OCI-LY1 (cell line): ENCODE results near the gene FAM9B.

Experiments used
- EZH2 ChIP-seq: fragments of 200-600 bp; sonication (generic), shearing (Covaris generic); IDR thresholded peaks from 2 replicates; pipeline ENCODE4 v1.8.0; 2017; ENCODE audit warnings: borderline replicate concordance, mixed run types, mild to moderate bottlenecking, antibody characterized with exemption, low read length, moderate library complexity, mixed read lengths
- TF ChIP-seq, protein P1 (sequence below): fragments of 200-600 bp; sonication (generic), shearing (Covaris generic); IDR thresholded peaks from 2 replicates; pipeline ENCODE4 v1.5.1; 2017; ENCODE audit warnings: mild to moderate bottlenecking, antibody characterized with exemption, low read length, moderate library complexity, mixed read lengths

DNA sequence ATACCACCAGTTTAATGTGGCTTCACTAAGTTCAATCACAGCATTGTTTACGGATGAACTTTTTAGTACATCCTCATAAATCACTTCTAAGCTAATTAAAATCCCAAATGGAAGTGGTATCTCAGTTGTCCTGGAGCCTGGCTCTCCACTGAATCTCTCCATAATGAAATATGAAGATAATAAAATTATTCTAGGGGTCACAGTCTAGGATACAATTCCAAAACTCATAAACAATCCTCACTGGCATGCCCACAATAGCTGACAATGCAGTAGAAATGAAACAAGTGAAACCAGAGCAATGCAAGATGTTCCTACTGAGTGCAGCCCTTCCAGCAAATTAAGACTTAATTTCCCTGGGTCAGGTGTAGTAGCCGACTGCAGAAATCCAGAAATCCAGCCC is 47.3 kb upstream of the FAM9B start:
- TF ChIP-seq, protein P1, sequence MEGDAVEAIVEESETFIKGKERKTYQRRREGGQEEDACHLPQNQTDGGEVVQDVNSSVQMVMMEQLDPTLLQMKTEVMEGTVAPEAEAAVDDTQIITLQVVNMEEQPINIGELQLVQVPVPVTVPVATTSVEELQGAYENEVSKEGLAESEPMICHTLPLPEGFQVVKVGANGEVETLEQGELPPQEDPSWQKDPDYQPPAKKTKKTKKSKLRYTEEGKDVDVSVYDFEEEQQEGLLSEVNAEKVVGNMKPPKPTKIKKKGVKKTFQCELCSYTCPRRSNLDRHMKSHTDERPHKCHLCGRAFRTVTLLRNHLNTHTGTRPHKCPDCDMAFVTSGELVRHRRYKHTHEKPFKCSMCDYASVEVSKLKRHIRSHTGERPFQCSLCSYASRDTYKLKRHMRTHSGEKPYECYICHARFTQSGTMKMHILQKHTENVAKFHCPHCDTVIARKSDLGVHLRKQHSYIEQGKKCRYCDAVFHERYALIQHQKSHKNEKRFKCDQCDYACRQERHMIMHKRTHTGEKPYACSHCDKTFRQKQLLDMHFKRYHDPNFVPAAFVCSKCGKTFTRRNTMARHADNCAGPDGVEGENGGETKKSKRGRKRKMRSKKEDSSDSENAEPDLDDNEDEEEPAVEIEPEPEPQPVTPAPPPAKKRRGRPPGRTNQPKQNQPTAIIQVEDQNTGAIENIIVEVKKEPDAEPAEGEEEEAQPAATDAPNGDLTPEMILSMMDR = no peak
- no peak for TF ChIP-seq EZH2
